SU-DHL-6 (cell line): Measurements from ENCODE around the gene GPT2.

Source experiments
- EZH2phosphoT487 ChIP-seq: fragments of 200-600 bp; sonication (generic), shearing (Covaris generic); conservative IDR thresholded peaks from 2 replicates; pipeline ENCODE4 v1.6.1; 2018; ENCODE audit warnings: mild to moderate bottlenecking, antibody characterized with exemption, low read length, moderate library complexity, mixed read lengths
- TF ChIP-seq, protein P1 (sequence below): fragments of 200-600 bp; sonication (generic); IDR thresholded peaks from one replicate; pipeline ENCODE4 v1.5.1; 2017; ENCODE audit warnings: antibody characterized with exemption, mild to moderate bottlenecking, low read length, moderate library complexity; ENCODE audit not compliant: insufficient read depth, poor library complexity, severe bottlenecking

- TF ChIP-seq, protein P1, sequence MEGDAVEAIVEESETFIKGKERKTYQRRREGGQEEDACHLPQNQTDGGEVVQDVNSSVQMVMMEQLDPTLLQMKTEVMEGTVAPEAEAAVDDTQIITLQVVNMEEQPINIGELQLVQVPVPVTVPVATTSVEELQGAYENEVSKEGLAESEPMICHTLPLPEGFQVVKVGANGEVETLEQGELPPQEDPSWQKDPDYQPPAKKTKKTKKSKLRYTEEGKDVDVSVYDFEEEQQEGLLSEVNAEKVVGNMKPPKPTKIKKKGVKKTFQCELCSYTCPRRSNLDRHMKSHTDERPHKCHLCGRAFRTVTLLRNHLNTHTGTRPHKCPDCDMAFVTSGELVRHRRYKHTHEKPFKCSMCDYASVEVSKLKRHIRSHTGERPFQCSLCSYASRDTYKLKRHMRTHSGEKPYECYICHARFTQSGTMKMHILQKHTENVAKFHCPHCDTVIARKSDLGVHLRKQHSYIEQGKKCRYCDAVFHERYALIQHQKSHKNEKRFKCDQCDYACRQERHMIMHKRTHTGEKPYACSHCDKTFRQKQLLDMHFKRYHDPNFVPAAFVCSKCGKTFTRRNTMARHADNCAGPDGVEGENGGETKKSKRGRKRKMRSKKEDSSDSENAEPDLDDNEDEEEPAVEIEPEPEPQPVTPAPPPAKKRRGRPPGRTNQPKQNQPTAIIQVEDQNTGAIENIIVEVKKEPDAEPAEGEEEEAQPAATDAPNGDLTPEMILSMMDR: no peak
- TF ChIP-seq EZH2phosphoT487: no peak
These were observed 89.8 kb downstream of the GPT2 start for GRCh38 chr16:46973996-46974324.
